CD4-positive, alpha-beta memory T cell (primary cell): ENCODE data around the gene PSMD10. TPM values are rescaled to one million over a fixed set of nuclear protein-coding genes. Genes with fewer than 3 reads are reported as not detected.

Source experiments
- CTCF ChIA-PET: fragments of 350-600 bp; sonication (Branson Sonifier 250); formaldehyde crosslinking; loops from one replicate; lab custom pipeline; 2021; ENCODE audit warnings: inconsistent platforms; ENCODE audit not compliant: partially characterized antibody; lab: Charles Lee
- POLR2A ChIA-PET: fragments of 350-600 bp; sonication (Branson Sonifier 250); formaldehyde crosslinking; loops from one replicate; lab custom pipeline; 2021; ENCODE audit not compliant: partially characterized antibody; lab: Charles Lee
- DNase-seq, 5 donors: peaks; one replicate each; pipeline versions ENCODE4 v3.0.0 to v3.0.0-alpha.2; 2020 to 2022; ENCODE audit warnings: mixed read lengths in 1 of 5
- H3K27ac ChIP-seq: one replicate; pipeline ENCODE4 v1.7.0; 2013; ENCODE audit warnings: low read depth, low read length
- H3K27me3 ChIP-seq: 2 replicates; pipeline ENCODE4 v1.7.0; 2013; ENCODE audit warnings: mild to moderate bottlenecking, low read length, moderate library complexity; ENCODE audit not compliant: insufficient read depth
- H3K36me3 ChIP-seq: 2 replicates; pipeline ENCODE4 v1.7.0; 2013; ENCODE audit warnings: mild to moderate bottlenecking, low read length, moderate library complexity; ENCODE audit not compliant: insufficient read depth
- H3K4me1 ChIP-seq: 2 replicates; pipeline ENCODE4 v1.7.0; 2013; ENCODE audit warnings: mild to moderate bottlenecking, low read length, moderate library complexity; ENCODE audit not compliant: insufficient read depth
- H3K4me3 ChIP-seq, 2 donors: one replicate each; pipeline ENCODE4 v1.7.0; 2013; ENCODE audit warnings: low read length in 2 of 2, mild to moderate bottlenecking in 1 of 2
- H3K9me3 ChIP-seq, 2 donors: one replicate each; pipeline ENCODE4 v1.7.0; 2013; ENCODE audit warnings: low read length in 2 of 2, control low read depth in 1 of 2; ENCODE audit not compliant: control insufficient read depth in 1 of 2
- H3K27ac Mint-ChIP-seq, 7 donors: one replicate each; pipeline ENCODE4 v1.8.0; 2020 to 2021; ENCODE audit warnings: mixed read lengths in 7 of 7, mild to moderate bottlenecking in 6 of 7, inconsistent platforms in 3 of 7, moderate library complexity in 3 of 7
- H3K27me3 Mint-ChIP-seq, 2 donors: one replicate each; pipeline ENCODE4 v1.8.0; 2020 to 2021; ENCODE audit warnings: mixed read lengths in 2 of 2
- H3K36me3 Mint-ChIP-seq, 2 donors: one replicate each; pipeline ENCODE4 v1.8.0; 2020 to 2021; ENCODE audit warnings: mixed read lengths in 2 of 2, inconsistent platforms in 1 of 2, mild to moderate bottlenecking in 1 of 2
- H3K4me1 Mint-ChIP-seq, 4 donors: one replicate each; pipeline ENCODE4 v1.8.0; 2020 to 2021; ENCODE audit warnings: mixed read lengths in 4 of 4, mild to moderate bottlenecking in 1 of 4
- H3K4me3 Mint-ChIP-seq, 8 donors: one replicate each; pipeline ENCODE4 v1.8.0; 2020 to 2021; ENCODE audit warnings: mixed read lengths in 8 of 8, mild to moderate bottlenecking in 7 of 8, moderate library complexity in 6 of 8, inconsistent platforms in 3 of 8
- H3K9me3 Mint-ChIP-seq, 8 donors: one replicate each; pipeline ENCODE4 v1.8.0; 2020 to 2021; ENCODE audit warnings: mixed read lengths in 8 of 8, mild to moderate bottlenecking in 5 of 8, inconsistent platforms in 3 of 8, moderate library complexity in 1 of 8
- intact Hi-C: fragments of 100-400 bp; cut with micrococcal nuclease; formaldehyde crosslinking; loops from one replicate; pipeline ENCODE4 v1.15.1; 2023
- polyA plus RNA-seq, 2 donors: library from polyadenylated mRNA; unstranded; fragments of 300-500 nt; fragmentation: Illumina TruSeq; gene quantifications; one replicate each; pipeline ENCODE4 v1.2.3, GENCODE V29; 2021
- total RNA-seq, 2 experiments: library from RNA; stranded (reverse); gene quantifications; one replicate each; pipeline ENCODE4 v1.2.3, GENCODE V29; 2021

PSMD10 gene
- total and polyA plus RNA-seq, 4 experiments from 2014 or later, result 29.0 to 87.8 (median 44.6) TPM

GRCh38 chrX:108127152-108127551, 35.8 kb upstream of the PSMD10 start:
- CTCF ChIA-PET, result no interaction called here

GRCh38 chrX:108126661-108127060, 35.3 kb upstream of the PSMD10 start:
- Histone ChIP-seq H3K27me3 (no peaks in the 10 kb centered on the region), H3K4me1 (no peaks in the 10 kb centered on the region), H3K9me3 (no peaks in the 10 kb centered on the region), H3K36me3 (no peaks in the 10 kb centered on the region), H3K4me3 (no peak overlapping the region), H3K27ac (no peak overlapping the region)
- Mint-ChIP-seq H3K9me3 (no peaks in the 10 kb centered on the region), H3K4me1 (no peaks in the 10 kb centered on the region), H3K27me3 (no peaks in the 10 kb centered on the region), H3K4me3 (no peak overlapping the region), H3K36me3 (peaks cover 24 to 25% of the 10 kb centered on the region in 2 donors), H3K27ac (no peak overlapping the region)
- ChIA-PET CTCF (no interaction called here), POLR2A (no interaction called here)
- intact Hi-C loops, result no loop called here
- DNase-seq, result no peak

More at GRCh38 chrX:108127152-108127551, 35.8 kb upstream of the PSMD10 start:
- Histone ChIP-seq H3K36me3 (no peaks in the 10 kb centered on the region), H3K27me3 (no peaks in the 10 kb centered on the region), H3K9me3 (no peaks in the 10 kb centered on the region), H3K4me3 (no peak overlapping the region), H3K4me1 (no peaks in the 10 kb centered on the region), H3K27ac (no peak overlapping the region)
- H3K4me1 Mint-ChIP-seq, result no peaks in the 10 kb centered on the region
- intact Hi-C loops, result no loop called here
- no peak for DNase-seq
- H3K4me3 Mint-ChIP-seq, result no peak overlapping the region
- no peaks in the 10 kb centered on the region for H3K9me3 Mint-ChIP-seq
- peaks cover 27 to 28% of the 10 kb centered on the region in 2 donors for H3K36me3 Mint-ChIP-seq
- H3K27me3 Mint-ChIP-seq, result no peaks in the 10 kb centered on the region
- POLR2A ChIA-PET, result no interaction called here
- no peak overlapping the region for H3K27ac Mint-ChIP-seq

DNA sequence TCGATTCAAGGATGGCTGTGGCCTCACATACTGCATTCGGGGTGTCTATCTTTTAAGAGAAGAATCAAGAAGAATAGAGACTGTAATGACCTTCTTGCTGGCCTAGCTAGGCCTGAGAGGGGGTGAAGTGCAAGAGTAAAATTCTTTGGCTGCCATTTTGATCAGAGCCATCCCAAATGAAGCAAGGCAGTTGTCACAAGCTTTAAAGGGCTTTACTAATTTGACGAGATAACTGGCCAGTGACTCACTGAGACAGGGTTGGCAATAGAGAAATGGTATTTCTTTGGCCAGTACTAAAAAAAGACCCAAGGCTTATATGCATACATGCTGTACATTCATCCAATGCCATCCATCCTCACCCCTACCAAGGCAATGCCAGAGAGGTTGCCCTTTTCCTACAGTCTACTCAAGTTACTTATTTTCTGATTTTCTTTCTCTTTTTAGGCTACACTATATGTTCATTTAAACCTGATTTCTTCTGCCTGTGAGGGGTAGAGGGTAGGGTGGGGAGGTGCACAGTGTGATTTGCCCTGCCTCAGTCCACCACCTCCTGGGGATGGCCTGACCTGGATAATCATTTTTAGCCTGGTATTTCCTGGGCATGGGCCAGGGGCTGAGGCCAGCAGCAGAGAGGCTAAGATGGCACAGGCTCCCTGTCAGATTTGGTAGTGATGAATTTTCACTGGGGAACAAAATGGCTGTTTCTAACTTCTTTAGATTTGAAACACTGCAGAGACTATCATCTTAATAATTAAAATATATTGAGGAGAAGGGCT, 32.4 kb upstream of the PSMD10 start:
- Mint-ChIP-seq H3K4me3 (no peak overlapping the region), H3K9me3 (no peaks in the 10 kb centered on the region), H3K27me3 (no peaks in the 10 kb centered on the region), H3K4me1 (no peaks in the 10 kb centered on the region), H3K36me3 (peaks cover 8 to 9% of the 10 kb centered on the region in 2 donors), H3K27ac (peak overlapping the region in 1 of 7 donors; percentile 17)
- Histone ChIP-seq H3K27me3 (no peaks in the 10 kb centered on the region), H3K27ac (no peak overlapping the region), H3K4me1 (no peaks in the 10 kb centered on the region), H3K4me3 (no peak overlapping the region), H3K36me3 (no peaks in the 10 kb centered on the region), H3K9me3 (no peaks in the 10 kb centered on the region)
- CTCF ChIA-PET, result no interaction called here
- POLR2A ChIA-PET, result no interaction called here
- intact Hi-C loops, result no loop called here
- no peak for DNase-seq

DNA sequence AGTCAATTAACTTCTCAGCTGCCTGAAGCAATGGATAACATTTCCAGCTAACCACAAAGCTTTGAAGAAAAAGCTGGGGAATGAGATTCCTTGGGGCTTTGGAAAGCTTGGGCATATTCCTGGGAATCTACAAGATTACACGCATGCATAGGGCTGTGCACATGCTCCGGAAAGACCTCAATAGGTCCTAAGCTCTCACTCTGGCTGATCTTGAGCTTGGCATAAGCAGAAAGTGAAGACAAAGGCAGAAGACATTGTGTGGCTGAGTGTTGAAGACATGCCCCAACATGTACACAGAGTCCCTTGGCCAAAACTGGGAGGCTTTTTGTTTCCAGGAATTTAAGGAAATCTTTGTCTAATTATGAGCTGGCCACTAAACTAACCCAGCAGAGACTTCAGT, 31.4 kb upstream of the PSMD10 start:
- no peak overlapping the region for H3K4me3 Mint-ChIP-seq
- no peaks in the 10 kb centered on the region for H3K27me3 Mint-ChIP-seq
- no peaks in the 10 kb centered on the region for H3K4me1 ChIP-seq
- no peak overlapping the region for H3K4me3 ChIP-seq
- no peak for DNase-seq
- H3K36me3 ChIP-seq, result no peaks in the 10 kb centered on the region
- H3K9me3 ChIP-seq, result no peaks in the 10 kb centered on the region
- ChIA-PET CTCF (no interaction called here), POLR2A (no interaction called here)
- H3K36me3 Mint-ChIP-seq, result peaks cover 5 to 8% of the 10 kb centered on the region in 2 donors
- no peak overlapping the region for H3K27ac ChIP-seq
- intact Hi-C loops, result no loop called here
- no peaks in the 10 kb centered on the region for H3K27me3 ChIP-seq
- no peak overlapping the region for H3K27ac Mint-ChIP-seq
- H3K4me1 Mint-ChIP-seq, result no peaks in the 10 kb centered on the region
- H3K9me3 Mint-ChIP-seq, result no peaks in the 10 kb centered on the region

DNA sequence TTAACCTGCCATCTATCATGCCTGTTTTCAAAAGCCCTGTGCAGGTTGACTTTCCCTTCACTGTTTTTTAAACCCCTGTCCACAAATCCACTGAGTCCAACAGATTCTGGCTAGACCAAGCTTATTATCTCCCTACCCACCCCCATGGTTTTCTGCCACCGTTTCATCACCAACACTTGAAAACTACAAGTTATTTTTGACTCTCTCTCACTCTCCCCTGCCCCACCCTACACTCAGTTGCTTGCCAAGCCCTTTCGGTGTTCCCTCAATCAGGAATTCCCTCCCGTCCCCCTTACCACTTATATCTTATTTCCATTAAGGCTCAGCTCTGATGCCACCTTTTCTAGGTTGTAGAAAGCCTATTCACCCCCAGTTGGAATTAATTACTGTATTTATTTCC, 29.9 kb upstream of the PSMD10 start:
- H3K27me3 Mint-ChIP-seq, result no peaks in the 10 kb centered on the region
- DNase-seq, result no peak
- no peak overlapping the region for H3K4me3 Mint-ChIP-seq
- Histone ChIP-seq H3K4me3 (no peak overlapping the region), H3K9me3 (no peaks in the 10 kb centered on the region), H3K36me3 (no peaks in the 10 kb centered on the region), H3K4me1 (no peaks in the 10 kb centered on the region), H3K27ac (no peak overlapping the region), H3K27me3 (no peaks in the 10 kb centered on the region)
- no peak overlapping the region for H3K27ac Mint-ChIP-seq
- H3K36me3 Mint-ChIP-seq, result peaks cover 0 to under 1% of the 10 kb centered on the region in 2 donors
- CTCF ChIA-PET, result no interaction called here
- H3K4me1 Mint-ChIP-seq, result no peaks in the 10 kb centered on the region
- POLR2A ChIA-PET, result no interaction called here
- no peaks in the 10 kb centered on the region for H3K9me3 Mint-ChIP-seq
- intact Hi-C loops, result no loop called here

- no peak overlapping the region for H3K4me3 ChIP-seq
- no peak for DNase-seq
- H3K27ac ChIP-seq, result no peak overlapping the region
- no peaks in the 10 kb centered on the region for H3K27me3 ChIP-seq
- Mint-ChIP-seq H3K27ac (no peak overlapping the region), H3K4me3 (no peak overlapping the region), H3K4me1 (peaks cover 0 to 3% (median 0%) of the 10 kb centered on the region in 4 donors), H3K9me3 (no peaks in the 10 kb centered on the region), H3K36me3 (no peaks in the 10 kb centered on the region), H3K27me3 (no peaks in the 10 kb centered on the region)
- H3K9me3 ChIP-seq, result no peaks in the 10 kb centered on the region
- ChIA-PET POLR2A (no interaction called here), CTCF (no interaction called here)
- intact Hi-C loops, result no loop called here
- H3K36me3 ChIP-seq, result no peaks in the 10 kb centered on the region
- H3K4me1 ChIP-seq, result no peaks in the 10 kb centered on the region
Observed at GRCh38 chrX:108117988-108118387, 26.6 kb upstream of the PSMD10 start.

DNA sequence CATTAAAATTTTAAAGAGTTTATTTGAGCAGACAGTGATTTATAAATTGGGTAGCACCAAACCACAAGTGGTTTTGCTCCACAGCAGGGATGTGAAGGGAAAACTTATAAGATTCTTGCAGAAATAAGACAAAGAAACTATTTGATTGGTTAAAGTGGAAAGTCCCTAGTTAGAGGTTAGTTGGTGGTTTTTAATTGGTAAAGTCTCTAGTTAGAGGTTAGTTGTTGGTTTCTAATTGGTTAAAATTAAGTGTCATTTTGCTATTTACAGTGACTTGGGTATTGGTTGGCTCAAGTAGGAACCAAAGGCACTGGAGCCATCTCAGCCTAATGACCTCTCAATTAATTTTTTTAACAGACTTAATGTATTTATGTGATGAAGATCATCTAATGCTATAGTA, 23.2 kb upstream of the PSMD10 start:
- no peaks in the 10 kb centered on the region for H3K9me3 Mint-ChIP-seq
- no peaks in the 10 kb centered on the region for H3K36me3 ChIP-seq
- intact Hi-C loops, result no loop called here
- no peak overlapping the region for H3K27ac ChIP-seq
- CTCF ChIA-PET, result no interaction called here
- no peaks in the 10 kb centered on the region for H3K27me3 ChIP-seq
- no peaks in the 10 kb centered on the region for H3K4me1 ChIP-seq
- DNase-seq, result no peak
- no peak overlapping the region for H3K4me3 Mint-ChIP-seq
- peaks cover 0 to 2% of the 10 kb centered on the region in 2 donors for H3K36me3 Mint-ChIP-seq
- POLR2A ChIA-PET, result no interaction called here
- H3K4me1 Mint-ChIP-seq, result peaks cover 0 to 3% (median 0%) of the 10 kb centered on the region in 4 donors
- no peaks in the 10 kb centered on the region for H3K27me3 Mint-ChIP-seq
- H3K4me3 ChIP-seq, result no peak overlapping the region
- H3K9me3 ChIP-seq, result no peaks in the 10 kb centered on the region
- no peak overlapping the region for H3K27ac Mint-ChIP-seq
